ENCODE measurements around the gene MRPL21. TPM values are rescaled to one million over a fixed set of nuclear protein-coding genes. Genes with fewer than 3 reads are reported as not detected.

Gene MRPL21
- total and polyA plus RNA-seq, 2 of the 13 experiments (the other 11 are each of a cell fraction or from before 2014, with no cell fraction given) = 61.5 to 100 TPM

- TF ChIP-seq ZNF768 (CRISPR knock-in tag; IDR thresholded peaks at IDR 0.05) (peak; percentile 83; the same call in 1 of the 2 replicates), KMT2B (CRISPR knock-in tag; IDR thresholded peaks at IDR 0.05) (no peak), KLF6 (CRISPR knock-in tag; IDR thresholded peaks at IDR 0.05) (no peak), ZFYVE20 (CRISPR knock-in tag; IDR thresholded peaks at IDR 0.05; ENCODE audit: borderline replicate concordance, low read depth) (no peak), ZUFSP (CRISPR knock-in tag; IDR thresholded peaks at IDR 0.05; ENCODE audit: borderline replicate concordance) (no peak), SRF (IDR thresholded peaks at IDR 0.05; ENCODE audit: low read depth, low read length) (no peak), FIP1L1 (IDR thresholded peaks at IDR 0.05; ENCODE audit: borderline replicate concordance, insufficient read depth, low read depth, low read length) (no peak), EED (CRISPR knock-in tag; IDR thresholded peaks at IDR 0.05) (no peak), KLF15 (CRISPR knock-in tag; IDR thresholded peaks at IDR 0.05; ENCODE audit: borderline replicate concordance) (no peak), ARID5B (CRISPR knock-in tag; IDR thresholded peaks at IDR 0.05) (peak; percentile 89), HNF1A (IDR thresholded peaks at IDR 0.05; ENCODE audit: low read depth) (no peak), HNF1A (CRISPR knock-in tag; IDR thresholded peaks at IDR 0.05; ENCODE audit: borderline replicate concordance) (peak; percentile 53; the same call in 1 of the 2 replicates), ZBTB1 (CRISPR knock-in tag; IDR thresholded peaks at IDR 0.05; ENCODE audit: borderline replicate concordance) (no peak), MEIS2 (CRISPR knock-in tag; IDR thresholded peaks at IDR 0.05) (0 out of 2 replicates have a peak, but pooled peaks have one; percentile 64), YEATS4 (CRISPR knock-in tag; IDR thresholded peaks at IDR 0.05; ENCODE audit: borderline replicate concordance) (peak; percentile 66), ZNF160 (CRISPR knock-in tag; IDR thresholded peaks at IDR 0.05) (no peak; the same call in 1 of the 2 replicates)
- TF ChIP-seq, protein P1, sequence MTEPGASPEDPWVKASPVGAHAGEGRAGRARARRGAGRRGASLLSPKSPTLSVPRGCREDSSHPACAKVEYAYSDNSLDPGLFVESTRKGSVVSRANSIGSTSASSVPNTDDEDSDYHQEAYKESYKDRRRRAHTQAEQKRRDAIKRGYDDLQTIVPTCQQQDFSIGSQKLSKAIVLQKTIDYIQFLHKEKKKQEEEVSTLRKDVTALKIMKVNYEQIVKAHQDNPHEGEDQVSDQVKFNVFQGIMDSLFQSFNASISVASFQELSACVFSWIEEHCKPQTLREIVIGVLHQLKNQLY (CRISPR knock-in tag; IDR thresholded peaks at IDR 0.05) = peak; percentile 69; the same call in 1 of the 2 replicates
- TF ChIP-seq, protein P2, sequence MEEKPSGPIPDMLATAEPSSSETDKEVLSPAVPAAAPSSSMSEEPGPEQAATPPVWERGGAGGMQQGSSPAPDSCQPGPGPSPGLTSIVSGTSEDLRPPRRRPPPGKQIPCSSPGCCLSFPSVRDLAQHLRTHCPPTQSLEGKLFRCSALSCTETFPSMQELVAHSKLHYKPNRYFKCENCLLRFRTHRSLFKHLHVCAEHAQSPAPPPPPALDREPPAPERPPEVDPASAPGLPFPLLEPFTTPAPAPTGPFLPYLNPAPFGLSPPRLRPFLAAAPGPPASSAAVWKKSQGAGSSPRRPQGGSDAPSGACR (CRISPR knock-in tag; IDR thresholded peaks at IDR 0.05) = peak; percentile 58; the same call in 1 of the 2 replicates
These were observed 59.8 kb downstream of the MRPL21 start (continued) for GRCh38 chr11:68843703-68844312.

All from HepG2 (cell line).